DOHH2 (cell line): Measurements from ENCODE around the gene CWH43.

Source experiments
- EZH2phosphoT487 ChIP-seq: fragments of 200-600 bp; sonication (generic); IDR thresholded peaks from 2 replicates; pipeline ENCODE4 v1.6.1; 2017; ENCODE audit warnings: borderline replicate concordance, mild to moderate bottlenecking, antibody characterized with exemption, low read length, moderate library complexity, mixed read lengths
- TF ChIP-seq, protein P1 (sequence below): fragments of 200-600 bp; sonication (generic); IDR thresholded peaks from one replicate; pipeline ENCODE4 v1.5.1; 2014; ENCODE audit warnings: antibody characterized with exemption, mild to moderate bottlenecking, low read depth, low read length; ENCODE audit not compliant: poor library complexity, severe bottlenecking

DNA sequence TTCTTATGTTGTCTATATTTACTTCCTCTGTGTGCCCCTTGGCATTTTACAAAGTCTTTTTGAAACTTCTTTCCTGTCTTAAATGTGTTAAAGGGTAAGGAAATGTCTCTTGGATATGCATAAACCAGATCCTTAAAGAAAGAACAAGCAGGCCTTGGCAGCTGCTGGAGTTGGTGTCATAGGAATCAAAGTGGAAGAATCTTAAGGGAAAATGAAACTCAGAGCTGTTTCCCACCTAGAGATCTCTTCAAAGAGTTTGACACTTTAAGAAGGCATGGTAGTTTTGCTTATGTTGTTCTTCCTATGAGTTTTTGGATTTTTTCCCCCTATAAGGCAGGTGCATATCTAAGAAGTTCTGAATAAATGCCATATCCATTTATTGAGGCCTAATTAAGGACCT is 37.0 kb upstream of the CWH43 start:
- TF ChIP-seq, protein P1, sequence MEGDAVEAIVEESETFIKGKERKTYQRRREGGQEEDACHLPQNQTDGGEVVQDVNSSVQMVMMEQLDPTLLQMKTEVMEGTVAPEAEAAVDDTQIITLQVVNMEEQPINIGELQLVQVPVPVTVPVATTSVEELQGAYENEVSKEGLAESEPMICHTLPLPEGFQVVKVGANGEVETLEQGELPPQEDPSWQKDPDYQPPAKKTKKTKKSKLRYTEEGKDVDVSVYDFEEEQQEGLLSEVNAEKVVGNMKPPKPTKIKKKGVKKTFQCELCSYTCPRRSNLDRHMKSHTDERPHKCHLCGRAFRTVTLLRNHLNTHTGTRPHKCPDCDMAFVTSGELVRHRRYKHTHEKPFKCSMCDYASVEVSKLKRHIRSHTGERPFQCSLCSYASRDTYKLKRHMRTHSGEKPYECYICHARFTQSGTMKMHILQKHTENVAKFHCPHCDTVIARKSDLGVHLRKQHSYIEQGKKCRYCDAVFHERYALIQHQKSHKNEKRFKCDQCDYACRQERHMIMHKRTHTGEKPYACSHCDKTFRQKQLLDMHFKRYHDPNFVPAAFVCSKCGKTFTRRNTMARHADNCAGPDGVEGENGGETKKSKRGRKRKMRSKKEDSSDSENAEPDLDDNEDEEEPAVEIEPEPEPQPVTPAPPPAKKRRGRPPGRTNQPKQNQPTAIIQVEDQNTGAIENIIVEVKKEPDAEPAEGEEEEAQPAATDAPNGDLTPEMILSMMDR: no peak
- TF ChIP-seq EZH2phosphoT487: no peak
